Common myeloid progenitor, CD34-positive (primary cell): ENCODE data around the gene OAS1. TPM values are rescaled to one million over a fixed set of nuclear protein-coding genes. Genes with fewer than 3 reads are reported as not detected.
A peak's percentile ranks its signal among the peaks of the same experiment; 100 is the strongest.

Experiments
- CTCF ChIA-PET: fragments of 350-600 bp; sonication (Branson Sonifier 250); formaldehyde crosslinking; loops from one replicate; lab custom pipeline; 2021; ENCODE audit warnings: antibody characterized with exemption; lab: Charles Lee
- POLR2A ChIA-PET: fragments of 350-600 bp; sonication (Branson Sonifier 250); formaldehyde crosslinking; loops from one replicate; lab custom pipeline; 2021; ENCODE audit warnings: antibody characterized with exemption; lab: Charles Lee
- DNase-seq, 3 donors: peaks; one replicate each; pipeline versions ENCODE4 v3.0.0 to v3.0.0-alpha.2; 2013
- H3K27ac ChIP-seq, 2 experiments: 1 replicate in 1 of 2; 2 replicates in 1 of 2; pipeline ENCODE4 v1.7.0; 2013; ENCODE audit warnings: inconsistent platforms in 2 of 2, low read length in 2 of 2, mild to moderate bottlenecking in 2 of 2, low read depth in 1 of 2, moderate library complexity in 1 of 2; ENCODE audit not compliant: severe bottlenecking in 2 of 2, insufficient read depth in 1 of 2, poor library complexity in 1 of 2
- H3K27me3 ChIP-seq, 5 experiments: replicated peaks in 2 of 5; 1 replicate in 3 of 5; 2 replicates in 2 of 5; pipeline versions ENCODE4 v1.6.1 to v1.7.0; 2013; ENCODE audit warnings: low read length in 4 of 5, mild to moderate bottlenecking in 2 of 5, moderate library complexity in 2 of 5, inconsistent platforms in 1 of 5; ENCODE audit not compliant: insufficient read depth in 5 of 5, control insufficient read depth in 4 of 5
- H3K36me3 ChIP-seq, 4 experiments: 1 replicate in 2 of 4; 2 replicates in 2 of 4; pipeline versions ENCODE4 v1.6.1 to v1.7.0; 2013; ENCODE audit warnings: low read length in 3 of 4, control low read depth in 1 of 4, mild to moderate bottlenecking in 1 of 4; ENCODE audit not compliant: control insufficient read depth in 4 of 4, insufficient read depth in 4 of 4
- H3K4me1 ChIP-seq, 4 experiments: 1 replicate in 3 of 4; 2 replicates in 1 of 4; pipeline versions ENCODE4 v1.6.1 to v1.7.1; 2013; ENCODE audit warnings: low read length in 3 of 4, mild to moderate bottlenecking in 3 of 4, control low read depth in 1 of 4, inconsistent platforms in 1 of 4, moderate library complexity in 1 of 4; ENCODE audit not compliant: control insufficient read depth in 4 of 4, insufficient read depth in 4 of 4; ENCODE audit errors: control extremely low read depth in 1 of 4
- H3K4me3 ChIP-seq, 7 experiments: 1 replicate in 4 of 7; 2 replicates in 3 of 7; pipeline versions ENCODE4 v1.5.1 to v1.7.0; 2013; ENCODE audit warnings: mild to moderate bottlenecking in 7 of 7, low read length in 6 of 7, moderate library complexity in 6 of 7, inconsistent platforms in 2 of 7, low read depth in 2 of 7, control low read depth in 1 of 7; ENCODE audit not compliant: insufficient read depth in 4 of 7, control insufficient read depth in 1 of 7; ENCODE audit errors: extremely low read depth in 1 of 7
- H3K9me3 ChIP-seq, 5 experiments: 1 replicate in 4 of 5; 2 replicates in 1 of 5; pipeline versions ENCODE4 v1.6.1 to v1.7.1; 2013; ENCODE audit warnings: low read length in 4 of 5, mild to moderate bottlenecking in 2 of 5, inconsistent platforms in 1 of 5, low read depth in 1 of 5, moderate library complexity in 1 of 5; ENCODE audit not compliant: control insufficient read depth in 4 of 5, insufficient read depth in 2 of 5; ENCODE audit errors: control extremely low read depth in 1 of 5
- WGBS: methylation state at CpG from one replicate; pipeline ENCODE4 v1.1.5; 2013; ENCODE audit not compliant: insufficient coverage; 5-methylcytosine and 5-hydroxymethylcytosine counted together
- polyA plus RNA-seq: library from polyadenylated mRNA; unstranded; fragments of 120-200 nt; gene quantifications from one replicate; pipeline ENCODE4 v1.2.1, GENCODE V29; 2013

OAS1 gene
- polyA plus RNA-seq = 10.7 TPM

DNA sequence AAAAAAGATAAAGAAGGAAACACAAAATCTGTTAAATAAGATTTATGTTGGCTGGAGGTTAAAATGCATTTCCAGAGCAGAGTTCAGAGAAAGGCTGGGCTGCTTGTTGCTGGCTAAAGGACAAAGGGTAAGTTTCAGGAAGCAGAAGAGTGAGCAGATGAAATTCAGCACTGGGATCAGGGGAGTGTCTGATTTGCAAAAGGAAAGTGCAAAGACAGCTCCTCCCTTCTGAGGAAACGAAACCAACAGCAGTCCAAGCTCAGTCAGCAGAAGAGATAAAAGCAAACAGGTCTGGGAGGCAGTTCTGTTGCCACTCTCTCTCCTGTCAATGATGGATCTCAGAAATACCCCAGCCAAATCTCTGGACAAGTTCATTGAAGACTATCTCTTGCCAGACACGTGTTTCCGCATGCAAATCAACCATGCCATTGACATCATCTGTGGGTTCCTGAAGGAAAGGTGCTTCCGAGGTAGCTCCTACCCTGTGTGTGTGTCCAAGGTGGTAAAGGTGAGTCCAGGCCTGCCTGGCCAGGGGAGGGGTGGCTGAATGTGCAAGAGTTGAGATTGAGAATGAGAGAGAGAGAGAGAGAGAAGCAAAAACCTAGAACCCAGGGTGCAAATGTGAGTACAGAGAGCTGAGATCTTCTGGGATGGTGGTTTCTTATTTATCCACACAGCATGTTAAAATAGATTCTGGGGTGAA lies at the start of gene OAS1:
TSS of gene OAS1 (plus strand) at position 251 of the 703 bp plus-strand sequence. CDS start at position 329, 78 bp downstream.
- peak within 1 kb of the TSS in 1 of 2 experiments; percentile 54 for H3K27ac ChIP-seq
- peaks cover 0 to 13% (median 3%) of the 10 kb centered on the region in 4 experiments for H3K36me3 ChIP-seq
- POLR2A ChIA-PET = interaction anchor here (0.5 to 2.3 kb wide), 3 partner anchors 18 to 1915 kb away, joined by 3 to 5 read pairs (median 4); no protein-coding TSS in a partner anchor

GRCh38 chr12:112859291-112859690 lies 47.5 kb upstream of the OAS1 start:
- no peaks in the 10 kb centered on the region for H3K27me3 ChIP-seq
- DNase-seq = peak in 2 of 3 donors; percentile 56 to 69
- H3K27ac ChIP-seq = no peak overlapping the region
- H3K36me3 ChIP-seq = no peaks in the 10 kb centered on the region
- peaks cover 0 to 34% (median 16%) of the 10 kb centered on the region in 4 experiments for H3K4me1 ChIP-seq
- no peak overlapping the region for H3K4me3 ChIP-seq
- no peaks in the 10 kb centered on the region for H3K9me3 ChIP-seq
- ChIA-PET POLR2A (no interaction called here), CTCF (interaction anchor here (1.5 kb wide), 1 partner anchor 58 kb away, joined by 3 read pairs; no protein-coding TSS in a partner anchor)
- no CpG with 5 or more reads among the region's 3 CpGs for WGBS

More for the DNA sequence above, at the start of gene OAS1:
- Histone ChIP-seq H3K4me1 (peaks cover 9 to 43% (median 30%) of the 10 kb centered on the region in 4 experiments), H3K27me3 (no peaks in the 10 kb centered on the region), H3K4me3 (peak within 1 kb of the TSS; percentile 9 to 82 (median 65)), H3K9me3 (peaks cover 0 to 7% (median 1%) of the 10 kb centered on the region in 5 experiments)
- CTCF ChIA-PET = interaction anchor here (1.0 to 1.7 kb wide), 6 partner anchors 15 to 86 kb away, joined by 3 to 7 read pairs (median 4); no protein-coding TSS in a partner anchor
- WGBS = 0% methylated on average over 4 of the region's 4 CpGs
- peak; percentile 54 to 88 (median 83) for DNase-seq

GRCh38 chr12:112860181-112860580 lies 46.6 kb upstream of the OAS1 start:
- Histone ChIP-seq H3K36me3 (no peaks in the 10 kb centered on the region), H3K4me1 (peaks cover 0 to 34% (median 16%) of the 10 kb centered on the region in 4 experiments), H3K27ac (no peak overlapping the region), H3K9me3 (no peaks in the 10 kb centered on the region), H3K27me3 (no peaks in the 10 kb centered on the region), H3K4me3 (no peak overlapping the region)
- ChIA-PET POLR2A (interaction anchor here (0.5 kb wide), 1 partner anchor 43 kb away, joined by 3 read pairs; no protein-coding TSS in a partner anchor), CTCF (interaction anchor here (1.5 to 1.7 kb wide), 3 partner anchors 9 to 59 kb away, joined by 3 to 6 read pairs (median 4); no protein-coding TSS in a partner anchor)
- no peak for DNase-seq
- 14% methylated on average over 2 of the region's 5 CpGs for WGBS

GRCh38 chr12:112861284-112861683 lies 45.5 kb upstream of the OAS1 start:
- Histone ChIP-seq H3K36me3 (no peaks in the 10 kb centered on the region), H3K4me3 (no peak overlapping the region), H3K4me1 (peaks cover 0 to 28% (median 15%) of the 10 kb centered on the region in 4 experiments), H3K27ac (no peak overlapping the region), H3K27me3 (no peaks in the 10 kb centered on the region), H3K9me3 (no peaks in the 10 kb centered on the region)
- CTCF ChIA-PET = interaction anchor here (1.4 to 1.7 kb wide), 3 partner anchors 10 to 15 kb away, joined by 3 to 6 read pairs (median 4); no protein-coding TSS in a partner anchor
- 98% methylated on average over 7 of the region's 7 CpGs for WGBS
- DNase-seq = no peak
- POLR2A ChIA-PET = interaction anchor here (1.4 kb wide), 1 partner anchor 46 kb away, joined by 3 read pairs; the partner anchor contains the start of gene OAS1

DNA sequence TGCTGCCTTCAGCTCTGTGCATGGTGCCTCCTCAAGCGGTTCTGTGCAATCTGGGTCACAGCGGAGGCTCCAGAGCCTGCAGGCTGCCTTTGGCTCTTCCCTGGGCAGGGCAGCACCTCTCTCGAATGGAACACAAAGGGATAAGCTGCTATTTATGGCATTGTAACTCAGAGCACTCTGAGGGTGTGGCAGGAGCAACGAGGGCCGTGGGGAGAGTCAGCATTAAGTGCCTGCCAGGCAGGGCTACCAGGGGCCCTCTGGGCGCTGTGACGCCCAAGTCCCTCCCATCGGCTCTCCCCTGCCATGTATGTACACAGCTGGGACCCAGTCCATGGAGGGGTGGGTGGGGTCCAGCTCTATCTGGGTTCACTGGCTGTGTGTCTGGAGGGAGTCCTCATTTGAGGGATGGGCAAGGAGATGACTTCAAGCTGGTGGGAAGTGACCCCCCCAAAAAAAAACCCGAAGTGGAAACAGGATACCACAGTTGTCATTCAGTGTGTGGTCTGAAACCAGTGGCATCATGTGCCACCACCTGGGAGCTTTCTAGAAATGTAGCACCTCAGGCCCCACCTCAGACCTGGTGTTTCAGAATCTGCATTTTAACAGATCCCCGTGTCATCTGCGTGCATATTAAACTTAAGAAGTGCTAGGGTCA lies 44.0 kb upstream of the OAS1 start:
- CTCF ChIA-PET = interaction anchor here (1.4 kb wide), 1 partner anchor 13 kb away, joined by 3 read pairs; no protein-coding TSS in a partner anchor
- H3K4me1 ChIP-seq = peaks cover 0 to 28% (median 15%) of the 10 kb centered on the region in 4 experiments
- no peak overlapping the region for H3K27ac ChIP-seq
- no peak overlapping the region for H3K4me3 ChIP-seq
- H3K36me3 ChIP-seq = no peaks in the 10 kb centered on the region
- 57% methylated on average over 8 of the region's 11 CpGs for WGBS
- no peaks in the 10 kb centered on the region for H3K9me3 ChIP-seq
- H3K27me3 ChIP-seq = no peaks in the 10 kb centered on the region
- POLR2A ChIA-PET = no interaction called here
- DNase-seq = peak in 2 of 3 donors; percentile 54 to 70

- Histone ChIP-seq H3K27me3 (no peaks in the 10 kb centered on the region), H3K4me1 (peaks cover 0 to 18% (median 6%) of the 10 kb centered on the region in 4 experiments), H3K9me3 (no peaks in the 10 kb centered on the region), H3K27ac (no peak overlapping the region), H3K36me3 (no peaks in the 10 kb centered on the region), H3K4me3 (no peak overlapping the region)
- DNase-seq = no peak
- CTCF ChIA-PET = no interaction called here
- POLR2A ChIA-PET = no interaction called here
- WGBS = 91% methylated on average over 2 of the region's 5 CpGs
Measured at GRCh38 chr12:112868459-112869041, 38.2 kb upstream of the OAS1 start.
